GM21723 (cell line): ENCODE data around the gene IGFBP3.

ENCODE experiments used
- ATAC-seq: cut with Tn5 transposase; IDR thresholded peaks from one replicate; pipeline ENCODE4 v1.9.1; 2021; ENCODE audit warnings: mild to moderate bottlenecking, moderate library complexity; ENCODE audit not compliant: unreplicated experiment

The IGFBP3 gene

DNA sequence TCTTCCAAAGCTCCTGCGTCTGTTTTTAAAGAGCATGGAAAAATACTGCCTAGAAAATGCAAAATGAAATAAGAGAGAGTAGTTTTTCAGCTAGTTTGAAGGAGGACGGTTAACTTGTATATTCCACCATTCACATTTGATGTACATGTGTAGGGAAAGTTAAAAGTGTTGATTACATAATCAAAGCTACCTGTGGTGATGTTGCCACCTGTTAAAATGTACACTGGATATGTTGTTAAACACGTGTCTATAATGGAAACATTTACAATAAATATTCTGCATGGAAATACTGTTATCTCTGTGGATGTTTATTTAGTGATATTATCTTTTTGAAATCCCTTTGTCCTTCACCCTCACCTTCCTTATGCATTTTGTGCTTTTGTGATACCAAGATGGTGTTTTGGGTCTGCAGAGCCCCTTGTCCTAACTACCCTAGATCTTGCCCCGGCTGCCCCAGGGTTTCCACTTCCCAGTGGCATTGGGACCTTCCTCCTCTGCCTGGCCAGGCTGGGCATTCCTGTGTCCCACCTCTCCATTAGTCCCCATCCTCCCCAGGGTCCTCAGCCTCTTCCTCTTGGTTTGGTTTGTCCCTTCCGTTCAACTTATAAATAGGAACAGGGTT, 27.6 kb downstream of the IGFBP3 start:
- ATAC-seq: no peak

DNA sequence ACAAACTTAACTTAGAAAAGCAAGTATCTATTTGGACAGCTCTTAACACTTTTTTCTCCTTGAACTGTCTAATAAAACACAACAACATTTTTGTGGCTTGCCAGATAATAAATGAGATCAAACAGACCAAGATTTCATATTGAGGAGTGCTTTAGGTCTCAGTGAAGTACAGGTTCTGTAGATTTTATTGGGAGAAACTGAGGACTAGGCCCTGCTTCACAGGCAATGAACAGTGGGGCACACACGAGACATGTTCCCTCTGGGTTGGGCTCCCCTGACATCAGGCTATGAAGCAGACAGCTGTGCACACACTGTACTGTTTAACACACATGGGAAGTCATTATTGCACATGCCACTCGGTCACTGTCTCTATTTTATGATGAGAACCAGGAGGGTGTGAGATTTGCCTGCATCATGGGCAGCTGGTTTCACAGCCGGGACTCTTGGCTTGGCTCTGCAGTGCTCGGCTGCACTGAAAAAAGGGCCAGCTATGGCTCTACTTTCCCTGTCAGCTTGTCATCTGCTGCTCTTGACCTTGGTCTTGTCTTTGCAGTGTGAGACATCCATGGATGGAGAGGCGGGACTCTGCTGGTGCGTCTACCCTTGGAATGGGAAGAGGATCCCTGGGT, 28.6 kb downstream of the IGFBP3 start:
- no peak for ATAC-seq

DNA sequence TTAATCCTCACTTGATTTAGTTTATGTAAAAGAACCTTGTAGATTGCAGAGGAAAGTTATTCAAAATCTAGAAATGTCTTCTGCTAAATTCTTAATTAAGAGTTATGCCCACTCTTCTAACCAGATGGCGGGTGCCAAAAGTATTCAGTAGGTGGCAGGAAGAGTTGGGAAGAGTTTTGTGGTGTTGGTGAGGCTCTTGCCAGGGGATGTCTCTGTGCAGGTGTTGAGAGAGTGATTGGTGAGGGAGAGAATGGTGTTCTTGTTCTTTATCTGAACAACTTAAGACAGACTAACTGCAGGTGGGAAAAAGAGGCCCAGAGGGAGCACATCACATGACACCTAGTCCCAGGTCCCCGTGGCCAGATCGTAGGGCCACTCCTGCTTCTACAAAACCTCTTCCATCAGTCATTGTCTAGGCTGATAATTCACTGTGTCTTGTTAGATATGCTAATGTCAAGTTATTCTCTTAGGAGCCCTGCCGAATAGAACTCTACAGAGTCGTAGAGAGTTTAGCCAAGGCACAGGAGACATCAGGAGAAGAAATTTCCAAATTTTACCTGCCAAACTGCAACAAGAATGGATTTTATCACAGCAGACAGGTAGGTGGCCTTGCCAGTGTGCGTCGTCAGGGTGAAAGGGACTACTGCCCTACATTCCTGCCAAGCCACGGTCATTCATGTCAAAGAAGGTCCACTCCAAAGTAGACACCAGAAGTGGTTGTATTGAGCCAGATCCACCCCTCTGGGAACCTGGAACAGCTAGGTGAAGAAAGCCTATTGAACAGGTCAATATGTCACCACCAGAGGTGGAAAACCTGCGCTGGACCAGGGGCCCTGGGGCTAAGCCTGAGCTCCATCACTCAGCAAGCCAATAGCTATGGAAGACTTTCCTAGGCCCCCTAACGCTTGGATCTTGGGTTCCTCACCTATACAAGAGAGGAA, 29.3 kb downstream of the IGFBP3 start:
- no peak for ATAC-seq

DNA sequence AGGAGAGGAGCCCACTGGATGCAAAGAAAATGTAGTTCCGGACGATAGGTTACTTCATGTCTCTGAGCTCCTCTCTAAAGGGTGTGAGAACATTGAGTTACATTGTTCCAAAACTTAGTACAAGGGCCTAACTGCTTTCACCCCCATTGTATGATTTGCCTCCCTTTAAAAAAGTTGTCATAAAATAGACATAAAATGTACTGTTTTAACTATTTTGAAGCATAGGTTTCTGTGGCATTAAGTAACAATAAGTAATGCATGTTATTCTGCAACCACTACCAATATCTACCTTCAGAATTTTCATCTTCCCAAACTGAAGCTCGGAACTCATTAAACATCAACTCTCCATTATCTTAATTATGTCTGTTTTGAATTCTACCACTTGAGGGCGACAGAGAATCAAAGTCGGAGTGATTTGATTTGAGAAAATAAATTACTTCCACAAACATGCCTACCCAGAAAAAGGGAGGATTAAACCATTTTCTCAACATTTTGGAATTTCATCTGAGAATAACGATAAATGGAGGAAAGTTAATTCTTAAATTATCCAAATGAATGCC, 30.1 kb downstream of the IGFBP3 start:
- no peak for ATAC-seq

DNA sequence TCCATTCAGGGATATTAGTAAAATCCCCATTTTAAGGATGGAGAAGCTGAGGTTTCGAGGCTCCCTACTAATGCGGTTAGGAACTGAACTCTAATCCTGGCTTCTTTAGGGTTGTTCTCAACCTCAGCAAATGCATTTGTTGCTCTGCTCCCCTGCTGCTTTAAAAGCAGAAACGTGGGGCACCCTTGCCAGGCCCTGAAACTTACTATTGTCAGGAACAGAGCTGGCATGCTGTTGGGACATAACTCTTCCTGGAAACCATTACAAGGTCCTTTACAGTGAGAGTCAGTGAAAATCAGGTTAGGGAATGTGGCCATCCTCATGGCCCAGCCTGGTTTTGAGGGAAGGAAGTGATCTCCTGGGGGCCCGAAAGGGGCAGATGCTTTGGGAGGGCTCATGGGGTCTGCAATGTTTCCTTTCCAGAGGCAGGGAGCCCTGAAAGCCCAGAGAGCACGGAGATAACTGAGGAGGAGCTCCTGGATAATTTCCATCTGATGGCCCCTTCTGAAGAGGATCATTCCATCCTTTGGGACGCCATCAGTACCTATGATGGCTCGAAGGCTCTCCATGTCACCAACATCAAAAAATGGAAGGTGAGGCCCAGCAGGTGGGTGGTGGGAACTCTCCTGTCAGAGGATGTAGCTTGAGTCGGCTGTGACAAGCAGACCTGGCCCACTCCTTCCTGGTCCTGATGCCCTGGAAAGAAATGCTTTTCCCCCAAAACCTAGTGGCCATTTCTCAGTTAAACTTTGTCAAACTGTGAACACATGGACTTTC, 30.8 kb downstream of the IGFBP3 start:
- no peak for ATAC-seq

DNA sequence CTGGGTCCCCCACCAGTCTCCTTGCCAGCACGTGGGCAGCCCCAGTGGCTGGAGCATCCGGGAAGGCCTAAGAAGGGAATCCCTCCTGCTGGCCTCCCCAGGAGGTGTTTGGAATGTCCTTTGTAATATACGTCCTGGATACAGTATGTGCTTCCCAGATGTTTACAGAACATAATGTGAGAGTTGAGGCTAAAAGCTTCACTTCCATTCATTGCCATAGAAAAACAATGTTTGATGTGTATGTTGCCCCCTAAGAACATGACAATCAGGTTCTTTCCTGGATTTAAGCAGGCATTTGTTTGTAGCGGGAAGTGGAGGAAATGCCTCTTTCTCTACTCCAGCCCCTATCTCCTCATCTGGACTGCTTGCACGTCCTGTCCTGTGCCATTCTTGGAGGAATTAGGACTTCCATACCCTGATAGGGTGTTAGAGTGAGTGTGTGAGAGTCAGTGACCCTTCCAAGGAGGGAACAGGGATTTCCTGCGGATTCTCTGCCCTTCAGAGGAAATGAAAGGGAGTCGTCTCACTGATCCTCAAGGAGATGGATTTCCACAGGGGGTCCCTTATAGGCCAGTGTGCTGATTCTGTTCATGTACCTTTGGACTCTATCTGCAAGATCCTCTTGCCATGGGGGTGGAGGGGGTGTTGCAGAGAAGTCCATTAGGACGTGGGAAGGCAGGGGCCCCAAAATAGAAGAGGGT, 31.6 kb downstream of the IGFBP3 start:
- no peak for ATAC-seq

DNA sequence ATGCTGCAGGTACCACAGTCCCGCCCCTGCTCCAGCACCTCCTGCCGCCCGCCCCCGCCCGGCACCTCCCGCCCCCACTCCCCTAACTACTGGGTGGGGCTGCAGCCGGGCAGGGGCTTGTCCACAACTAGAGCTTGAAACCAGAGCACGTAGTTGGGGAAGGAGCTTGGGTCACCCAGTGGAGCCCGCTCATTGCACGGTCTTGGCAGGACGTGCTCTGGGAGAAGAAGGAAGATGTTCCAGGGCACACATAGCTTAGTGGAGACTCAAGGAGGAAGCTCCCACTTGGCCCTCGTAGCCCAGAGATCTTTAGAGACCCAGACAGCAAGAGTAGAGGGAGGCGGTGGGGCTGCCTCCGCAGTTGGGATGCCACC, 32.1 kb downstream of the IGFBP3 start:
- no peak for ATAC-seq

DNA sequence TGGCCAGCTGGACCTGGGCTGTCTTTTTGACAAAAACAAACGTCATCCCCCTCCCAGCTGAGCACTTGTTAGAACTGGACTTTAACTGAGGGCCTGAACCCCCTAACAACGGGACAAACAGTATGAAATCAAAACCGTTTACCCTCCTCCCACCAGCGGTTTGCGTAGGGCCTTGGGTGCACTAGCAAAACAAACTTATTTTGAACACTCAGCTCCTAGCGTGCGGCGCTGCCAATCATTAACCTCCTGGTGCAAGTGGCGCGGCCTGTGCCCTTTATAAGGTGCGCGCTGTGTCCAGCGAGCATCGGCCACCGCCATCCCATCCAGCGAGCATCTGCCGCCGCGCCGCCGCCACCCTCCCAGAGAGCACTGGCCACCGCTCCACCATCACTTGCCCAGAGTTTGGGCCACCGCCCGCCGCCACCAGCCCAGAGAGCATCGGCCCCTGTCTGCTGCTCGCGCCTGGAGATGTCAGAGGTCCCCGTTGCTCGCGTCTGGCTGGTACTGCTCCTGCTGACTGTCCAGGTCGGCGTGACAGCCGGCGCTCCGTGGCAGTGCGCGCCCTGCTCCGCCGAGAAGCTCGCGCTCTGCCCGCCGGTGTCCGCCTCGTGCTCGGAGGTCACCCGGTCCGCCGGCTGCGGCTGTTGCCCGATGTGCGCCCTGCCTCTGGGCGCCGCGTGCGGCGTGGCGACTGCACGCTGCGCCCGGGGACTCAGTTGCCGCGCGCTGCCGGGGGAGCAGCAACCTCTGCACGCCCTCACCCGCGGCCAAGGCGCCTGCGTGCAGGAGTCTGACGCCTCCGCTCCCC, 32.7 kb downstream of the IGFBP3 start, which contains the start of gene IGFBP1:
TSS of gene IGFBP1 (plus strand) at position 304 of the 808 bp plus-strand sequence. CDS start at position 469, 165 bp downstream.
- ATAC-seq: no peak

DNA sequence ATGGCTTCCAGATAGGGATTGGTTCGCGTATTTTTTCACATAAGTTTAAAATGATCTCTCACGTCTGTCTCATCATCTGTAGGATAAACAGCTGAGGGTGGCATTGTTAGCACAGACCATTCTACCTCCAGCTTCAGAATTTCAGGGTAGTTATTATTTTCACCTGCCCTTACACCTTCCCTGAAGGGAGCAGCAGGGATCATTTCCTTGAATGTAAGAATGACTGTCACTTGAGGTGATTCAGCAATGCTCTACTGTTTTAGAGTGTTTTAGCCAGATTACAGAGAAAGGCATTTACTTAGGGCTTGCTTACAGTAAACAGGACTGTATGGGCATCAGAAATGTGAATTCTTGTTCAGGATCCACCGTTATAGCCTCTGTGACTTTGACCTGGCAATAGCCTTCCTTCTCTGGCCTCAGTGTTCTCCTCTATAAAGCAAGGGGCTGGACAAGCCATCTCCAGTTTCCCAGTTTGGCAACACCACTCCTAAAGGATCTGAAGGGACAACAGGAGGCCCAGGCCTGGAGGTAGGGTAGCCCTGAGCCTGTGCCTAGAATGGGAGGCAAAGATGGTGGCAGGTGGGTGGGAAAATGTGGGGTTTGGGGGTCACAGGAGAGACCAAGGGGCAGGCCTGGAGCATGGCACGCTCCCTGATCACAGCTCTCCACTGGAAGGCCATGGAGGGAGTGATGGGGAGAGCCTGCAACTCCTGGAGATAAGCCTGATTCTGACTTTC, 34.0 kb downstream of the IGFBP3 start:
- ATAC-seq: no peak

DNA sequence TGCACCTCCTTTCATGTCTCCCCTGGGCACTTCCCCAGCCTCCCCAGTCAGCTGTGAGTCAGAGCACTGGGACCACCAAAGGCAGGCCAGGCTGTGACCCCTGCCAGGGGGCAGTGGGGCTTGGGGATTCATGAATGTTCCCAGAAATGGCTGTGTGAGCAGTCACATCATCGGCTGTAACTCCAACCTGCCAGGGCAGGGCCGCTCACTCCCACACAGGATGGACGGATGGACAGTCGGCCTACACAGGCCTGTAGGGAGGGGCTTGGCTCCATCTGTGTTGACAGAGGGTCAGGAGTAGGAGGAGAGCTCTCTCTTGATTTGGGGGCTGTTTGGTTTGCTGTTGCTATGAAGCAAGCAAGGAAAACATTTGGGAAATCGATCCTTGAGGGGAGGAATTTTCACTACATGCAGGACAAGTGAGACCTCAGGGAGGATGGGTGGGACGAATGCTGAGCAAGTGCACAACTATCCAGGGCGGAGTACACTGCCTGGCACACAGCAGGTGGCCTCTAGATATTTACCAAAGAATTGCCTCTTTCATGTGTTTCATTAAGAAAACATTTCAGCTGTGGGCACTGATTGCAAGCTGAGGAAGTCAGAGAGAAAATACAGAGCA, 35.7 kb downstream of the IGFBP3 start:
- ATAC-seq: no peak

DNA sequence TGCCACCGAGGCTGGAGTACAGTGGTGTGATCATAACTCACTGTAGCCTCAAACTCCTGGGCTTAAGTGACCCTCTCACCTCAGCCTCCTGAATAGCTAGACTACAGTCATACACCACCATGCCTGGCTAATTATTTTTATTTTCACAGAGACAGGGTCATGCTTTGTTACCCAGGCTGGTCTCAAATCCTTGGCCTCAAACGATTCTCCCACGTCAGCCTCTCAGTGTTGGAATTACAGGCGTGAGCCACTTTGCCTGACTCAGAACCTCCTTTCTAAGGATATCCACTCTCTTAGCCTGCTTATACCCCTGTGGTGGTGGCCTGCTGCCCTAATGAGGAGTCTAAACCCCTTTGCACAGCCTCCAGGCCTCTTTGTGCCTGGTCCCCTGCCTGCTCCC, 36.9 kb downstream of the IGFBP3 start:
- no peak for ATAC-seq

DNA sequence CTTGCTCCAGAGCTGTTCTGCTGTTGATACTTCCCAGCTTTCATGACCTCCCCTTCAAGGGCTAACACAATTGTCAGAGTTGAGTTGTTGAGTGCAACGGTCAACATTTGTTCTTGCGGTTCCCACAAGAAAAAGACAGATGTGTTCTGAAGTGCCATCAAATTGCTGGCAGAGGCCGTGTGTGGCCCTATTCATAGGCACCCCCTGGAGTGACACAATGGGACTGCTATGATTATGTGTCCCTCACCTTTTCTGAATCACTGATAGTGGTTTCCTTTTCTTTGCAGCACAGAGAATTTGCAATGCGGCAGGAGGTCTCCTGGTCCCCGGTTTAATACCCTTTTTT, 38.6 kb downstream of the IGFBP3 start:
- ATAC-seq: no peak

DNA sequence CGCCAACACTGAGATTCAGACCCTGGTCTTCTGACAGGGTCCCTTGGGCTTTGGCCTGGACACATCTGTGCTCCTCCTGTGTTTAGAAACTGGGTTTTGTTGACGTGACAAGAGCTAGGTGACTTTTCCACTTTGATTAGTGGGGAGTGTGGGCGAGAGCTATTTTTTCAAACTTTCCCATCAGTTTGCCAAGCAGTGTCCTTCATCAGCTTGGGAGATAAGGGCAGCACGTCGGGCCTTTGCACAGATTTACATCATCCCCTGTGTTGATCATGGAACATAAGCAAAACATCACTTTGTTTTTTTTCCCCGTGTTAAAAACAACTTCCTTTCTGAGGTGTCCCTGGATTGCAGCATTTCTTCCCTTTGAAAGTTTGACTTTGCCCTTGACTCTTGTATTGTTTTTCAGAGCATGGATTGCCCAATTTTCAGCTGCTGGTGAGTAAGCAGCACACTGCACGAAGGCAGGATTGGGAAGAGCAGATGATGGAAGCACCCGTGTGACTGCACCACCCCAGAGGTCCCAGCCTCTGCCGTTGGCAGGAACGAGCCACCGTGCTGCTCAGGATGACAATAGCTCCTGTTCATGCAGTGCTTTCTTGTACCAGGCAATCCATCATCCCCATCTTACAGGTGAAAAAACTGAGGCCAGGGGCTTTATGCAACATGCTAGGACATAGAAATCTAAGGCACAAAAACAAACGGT, 39.2 kb downstream of the IGFBP3 start:
- no peak for ATAC-seq

DNA sequence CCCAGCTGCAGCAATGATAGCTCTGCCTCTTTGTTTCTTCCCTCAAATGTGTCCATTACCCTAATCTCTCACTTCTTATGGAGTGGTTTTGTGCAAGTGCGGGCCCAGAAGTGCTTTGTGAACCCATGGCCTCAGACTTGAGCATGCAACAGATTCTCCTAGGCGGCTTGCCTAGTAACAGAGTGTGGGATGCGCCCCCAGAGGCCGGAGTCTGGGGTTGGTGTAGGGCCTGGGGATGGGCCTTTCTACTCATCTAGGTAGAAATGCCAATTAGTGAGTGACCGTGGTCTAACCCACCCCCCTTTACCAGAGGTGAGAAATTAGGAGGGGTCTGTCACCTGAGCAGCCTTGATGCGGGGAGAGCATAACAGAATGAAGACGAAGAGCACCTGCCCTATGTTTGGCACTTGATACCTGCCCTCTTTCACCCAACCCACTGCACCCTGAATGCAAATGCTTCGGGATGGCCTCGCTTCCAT, 39.8 kb downstream of the IGFBP3 start:
- no peak for ATAC-seq

DNA sequence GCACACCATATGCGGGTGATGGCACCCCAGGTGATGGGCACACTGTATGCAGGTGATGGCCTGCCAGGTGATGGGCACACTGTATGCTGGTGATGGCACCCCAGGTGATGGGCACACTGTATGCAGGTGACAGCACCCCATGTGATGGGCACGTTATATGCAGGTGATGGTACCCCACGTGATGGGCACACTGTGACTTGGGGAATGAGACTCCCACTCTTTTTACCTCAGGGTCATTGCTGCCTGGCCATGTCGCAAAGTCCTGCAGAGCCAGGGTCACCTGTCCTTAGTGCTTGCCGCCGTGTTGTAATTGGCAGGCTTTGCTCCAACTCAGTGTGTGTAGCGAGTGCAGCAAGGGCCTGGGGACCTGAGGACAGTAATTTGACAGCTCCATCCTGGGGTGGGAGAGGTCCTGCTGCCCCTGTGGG, 40.6 kb downstream of the IGFBP3 start:
- ATAC-seq: no peak

DNA sequence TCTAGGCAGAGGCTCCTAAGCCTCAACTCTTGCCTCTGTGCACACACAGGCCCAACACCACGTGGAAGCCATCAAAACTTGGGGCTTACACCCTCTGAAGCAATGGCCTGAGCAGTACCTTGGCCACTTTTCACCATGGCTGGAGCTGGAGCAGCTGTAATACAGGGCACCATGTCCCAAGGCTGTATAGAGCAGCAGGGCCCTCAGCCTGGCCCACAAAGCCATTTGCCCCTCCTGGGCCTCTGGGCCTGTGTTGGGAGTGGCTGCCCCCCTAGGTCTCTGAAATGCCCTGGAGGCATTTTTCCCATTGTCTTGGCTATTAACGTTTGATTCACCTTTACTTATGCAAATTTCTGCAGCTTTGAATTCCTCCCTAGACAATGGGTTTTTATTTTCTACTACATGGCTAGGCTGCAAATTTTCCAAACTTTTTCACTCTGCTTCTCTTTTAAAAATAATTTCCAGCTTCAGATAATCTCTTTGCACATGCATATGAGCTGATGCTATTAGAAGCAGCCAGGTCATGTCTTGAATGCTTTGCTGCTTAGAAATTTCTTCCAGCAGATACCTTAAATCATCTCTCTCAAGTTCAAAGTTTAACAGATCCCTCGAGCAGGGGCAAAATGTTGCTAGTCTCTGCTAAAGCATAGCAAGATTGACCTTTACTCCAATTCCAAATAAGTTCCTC, 42.5 kb downstream of the IGFBP3 start:
- ATAC-seq: no peak

DNA sequence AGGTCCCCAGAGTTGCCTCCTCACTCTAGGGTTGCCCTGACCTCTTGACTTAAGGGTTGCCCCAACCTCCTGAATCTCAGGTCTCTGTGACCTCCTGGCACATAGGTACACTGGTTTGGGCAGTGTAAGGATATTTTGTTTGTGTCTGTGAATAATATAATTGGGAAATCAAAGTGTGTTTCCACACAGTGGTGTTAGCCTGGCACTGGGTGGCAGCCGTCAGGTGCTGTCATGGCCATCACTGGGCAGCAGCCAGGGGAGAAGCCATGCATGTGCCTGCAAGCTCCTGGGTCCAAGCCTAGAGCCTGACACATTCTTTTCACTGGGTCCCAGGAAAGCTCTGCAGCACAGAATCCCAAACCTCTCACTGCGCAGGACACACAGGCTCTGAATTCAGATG, 44.6 kb downstream of the IGFBP3 start:
- ATAC-seq: no peak
